Measurements from ENCODE around the gene ARHGEF17.

DNA sequence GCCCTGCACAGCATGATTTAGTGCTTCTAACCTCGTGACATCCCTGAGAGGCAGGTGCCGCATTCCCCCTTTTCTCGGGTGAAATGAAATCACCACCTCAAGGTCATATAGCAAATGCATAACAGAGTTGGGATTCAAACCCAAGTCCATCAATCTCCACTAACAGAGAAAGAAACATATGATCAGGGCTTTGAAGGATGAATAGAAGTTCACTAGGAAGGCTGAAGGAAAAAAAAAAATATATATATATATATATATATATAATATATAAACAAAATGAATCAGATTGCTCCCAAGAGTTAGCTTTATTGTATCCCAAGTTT lies 12.1 kb upstream of the ARHGEF17 start:
- TF ChIP-seq, protein P1, sequence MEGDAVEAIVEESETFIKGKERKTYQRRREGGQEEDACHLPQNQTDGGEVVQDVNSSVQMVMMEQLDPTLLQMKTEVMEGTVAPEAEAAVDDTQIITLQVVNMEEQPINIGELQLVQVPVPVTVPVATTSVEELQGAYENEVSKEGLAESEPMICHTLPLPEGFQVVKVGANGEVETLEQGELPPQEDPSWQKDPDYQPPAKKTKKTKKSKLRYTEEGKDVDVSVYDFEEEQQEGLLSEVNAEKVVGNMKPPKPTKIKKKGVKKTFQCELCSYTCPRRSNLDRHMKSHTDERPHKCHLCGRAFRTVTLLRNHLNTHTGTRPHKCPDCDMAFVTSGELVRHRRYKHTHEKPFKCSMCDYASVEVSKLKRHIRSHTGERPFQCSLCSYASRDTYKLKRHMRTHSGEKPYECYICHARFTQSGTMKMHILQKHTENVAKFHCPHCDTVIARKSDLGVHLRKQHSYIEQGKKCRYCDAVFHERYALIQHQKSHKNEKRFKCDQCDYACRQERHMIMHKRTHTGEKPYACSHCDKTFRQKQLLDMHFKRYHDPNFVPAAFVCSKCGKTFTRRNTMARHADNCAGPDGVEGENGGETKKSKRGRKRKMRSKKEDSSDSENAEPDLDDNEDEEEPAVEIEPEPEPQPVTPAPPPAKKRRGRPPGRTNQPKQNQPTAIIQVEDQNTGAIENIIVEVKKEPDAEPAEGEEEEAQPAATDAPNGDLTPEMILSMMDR (IDR thresholded peaks at IDR 0.05): no peak
- no peak for TF ChIP-seq POLR2A (IDR thresholded peaks at IDR 0.05)

Measured in lower leg skin (tissue), 3 donors.